ENCODE measurements around the gene BNC2.

BNC2 gene

GRCh38 chr9:16755467-16756160, 114.9 kb downstream of the BNC2 start:
- no peak overlapping the region for H3K9ac ChIP-seq (ENCODE audit: low read depth, low read length, poor library complexity, severe bottlenecking)
- no peak for TF ChIP-seq CTCF (conservative IDR thresholded peaks at IDR 0.05; ENCODE audit: low read length)
- TF ChIP-seq EZH2phosphoT487 (IDR thresholded peaks at IDR 0.05; ENCODE audit: borderline replicate concordance) = no peak
- no peaks in the 10 kb centered on the region for H3F3A ChIP-seq (ENCODE audit: low read depth)
- no peak overlapping the region for H3K4me2 ChIP-seq (ENCODE audit: low read depth, low read length, poor library complexity, severe bottlenecking)
- no peaks in the 10 kb centered on the region for H3K9me3 ChIP-seq (ENCODE audit: insufficient read depth, low read depth, low read length)
- no peaks in the 10 kb centered on the region for H3K9me2 ChIP-seq (replicated peaks; ENCODE audit: low read depth, low read length)
- no peaks in the 10 kb centered on the region for H3K4me1 ChIP-seq (ENCODE audit: insufficient read depth, low read length, poor library complexity, severe bottlenecking)
- H3K27me3 ChIP-seq (ENCODE audit: insufficient read depth, low read length, poor library complexity, severe bottlenecking) = no peaks in the 10 kb centered on the region
- H3K4me3 ChIP-seq (ENCODE audit: low read length, poor library complexity, severe bottlenecking) = no peak overlapping the region
- H3K79me2 ChIP-seq (ENCODE audit: insufficient read depth, low read length) = no peaks in the 10 kb centered on the region
- no peaks in the 10 kb centered on the region for H3K36me3 ChIP-seq (ENCODE audit: insufficient read depth, low read length)
- no peaks in the 10 kb centered on the region for H4K20me1 ChIP-seq (ENCODE audit: insufficient read depth, low read length, poor library complexity, severe bottlenecking)
- H2AFZ ChIP-seq (ENCODE audit: low read length) = no peak overlapping the region

GRCh38 chr9:16754662-16755061, 115.8 kb downstream of the BNC2 start:
- H2AFZ ChIP-seq (ENCODE audit: low read length) = no peak overlapping the region
- H3K79me2 ChIP-seq (ENCODE audit: insufficient read depth, low read length) = no peaks in the 10 kb centered on the region
- H3K27me3 ChIP-seq (ENCODE audit: insufficient read depth, low read length, poor library complexity, severe bottlenecking) = no peaks in the 10 kb centered on the region
- no peak overlapping the region for H3K9ac ChIP-seq (ENCODE audit: low read depth, low read length, poor library complexity, severe bottlenecking)
- no peaks in the 10 kb centered on the region for H3K36me3 ChIP-seq (ENCODE audit: insufficient read depth, low read length)
- TF ChIP-seq EZH2phosphoT487 (IDR thresholded peaks at IDR 0.05; ENCODE audit: borderline replicate concordance) = no peak
- no peak for TF ChIP-seq CTCF (conservative IDR thresholded peaks at IDR 0.05; ENCODE audit: low read length)
- no peaks in the 10 kb centered on the region for H3K9me2 ChIP-seq (replicated peaks; ENCODE audit: low read depth, low read length)
- no peaks in the 10 kb centered on the region for H3F3A ChIP-seq (ENCODE audit: low read depth)
- no peaks in the 10 kb centered on the region for H4K20me1 ChIP-seq (ENCODE audit: insufficient read depth, low read length, poor library complexity, severe bottlenecking)
- H3K9me3 ChIP-seq (ENCODE audit: insufficient read depth, low read depth, low read length) = no peaks in the 10 kb centered on the region
- no peak overlapping the region for H3K4me3 ChIP-seq (ENCODE audit: low read length, poor library complexity, severe bottlenecking)
- no peak overlapping the region for H3K4me2 ChIP-seq (ENCODE audit: low read depth, low read length, poor library complexity, severe bottlenecking)
- no peaks in the 10 kb centered on the region for H3K4me1 ChIP-seq (ENCODE audit: insufficient read depth, low read length, poor library complexity, severe bottlenecking)

DNA sequence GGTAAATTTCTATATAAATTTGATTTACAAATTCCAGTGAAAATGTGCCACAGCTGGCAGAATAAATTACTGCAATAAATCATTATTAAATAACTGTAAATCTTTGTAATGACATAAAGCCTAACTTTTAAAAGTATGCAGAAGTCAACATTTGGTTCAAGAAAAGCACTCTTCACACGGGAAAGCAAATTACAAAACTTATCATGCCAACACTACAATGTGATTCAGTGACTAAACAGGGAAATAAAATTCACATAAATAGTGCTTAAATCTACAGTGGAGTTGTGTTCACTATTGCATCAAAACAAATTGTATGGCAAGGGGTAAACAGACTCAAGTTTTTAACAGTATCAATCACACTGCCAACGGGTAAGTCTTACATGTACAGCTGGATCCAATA, 117.2 kb downstream of the BNC2 start:
- Histone ChIP-seq H3K27me3 (ENCODE audit: insufficient read depth, low read length, poor library complexity, severe bottlenecking) (no peaks in the 10 kb centered on the region), H3K36me3 (ENCODE audit: insufficient read depth, low read length) (no peaks in the 10 kb centered on the region), H3K4me1 (ENCODE audit: insufficient read depth, low read length, poor library complexity, severe bottlenecking) (no peaks in the 10 kb centered on the region), H2AFZ (ENCODE audit: low read length) (no peak overlapping the region), H3F3A (ENCODE audit: low read depth) (no peaks in the 10 kb centered on the region), H3K4me2 (ENCODE audit: low read depth, low read length, poor library complexity, severe bottlenecking) (no peak overlapping the region), H3K4me3 (ENCODE audit: low read length, poor library complexity, severe bottlenecking) (no peak overlapping the region), H3K9me3 (ENCODE audit: insufficient read depth, low read depth, low read length) (no peaks in the 10 kb centered on the region), H3K9me2 (replicated peaks; ENCODE audit: low read depth, low read length) (no peaks in the 10 kb centered on the region), H4K20me1 (ENCODE audit: insufficient read depth, low read length, poor library complexity, severe bottlenecking) (no peaks in the 10 kb centered on the region), H3K9ac (ENCODE audit: low read depth, low read length, poor library complexity, severe bottlenecking) (no peak overlapping the region), H3K79me2 (ENCODE audit: insufficient read depth, low read length) (no peaks in the 10 kb centered on the region)
- TF ChIP-seq EZH2phosphoT487 (IDR thresholded peaks at IDR 0.05; ENCODE audit: borderline replicate concordance) (no peak), CTCF (conservative IDR thresholded peaks at IDR 0.05; ENCODE audit: low read length) (no peak)

Data from Loucy (cell line).